ENCODE results near the gene MACROD2.

Gene MACROD2

DNA sequence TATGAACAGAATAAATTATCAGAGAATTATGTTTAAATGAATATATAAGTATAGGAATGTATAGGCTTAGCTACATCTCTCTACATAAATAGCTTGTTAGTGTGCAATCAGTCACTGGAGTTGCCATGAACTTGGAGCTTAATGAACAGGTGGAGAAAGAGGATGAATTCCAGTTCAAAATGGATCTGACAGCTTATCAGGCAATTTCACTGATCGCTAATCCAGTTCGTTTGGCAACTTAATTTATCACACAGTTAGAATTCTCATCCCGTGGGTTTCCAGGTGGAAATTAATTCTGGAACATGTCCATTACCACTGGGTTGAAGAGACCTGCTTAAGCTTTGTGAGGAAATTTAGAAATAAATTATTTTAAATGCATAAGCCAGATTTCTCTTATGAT is 118.1 kb downstream of the MACROD2 start:
- 97 to 100% methylated on average over 3 of the region's 3 CpGs for WGBS, 2 experiments
- H3K27me3 ChIP-seq (ENCODE audit: control insufficient read depth, insufficient read depth, low read length, poor library complexity, severe bottlenecking): no peaks in the 10 kb centered on the region
- H3K27ac ChIP-seq (ENCODE audit: insufficient read depth, low read depth, low read length, poor library complexity, severe bottlenecking): no peak overlapping the region
- H3K9me3 ChIP-seq (ENCODE audit: control insufficient read depth, low read length): peaks cover 2% of the 10 kb centered on the region
- H3K36me3 ChIP-seq (ENCODE audit: control insufficient read depth, insufficient read depth, low read length): no peaks in the 10 kb centered on the region
- no peak overlapping the region for H3K4me3 ChIP-seq (ENCODE audit: insufficient read depth, low read depth, low read length)
- H3K4me1 ChIP-seq (ENCODE audit: control insufficient read depth, insufficient read depth, low read length): no peaks in the 10 kb centered on the region

DNA sequence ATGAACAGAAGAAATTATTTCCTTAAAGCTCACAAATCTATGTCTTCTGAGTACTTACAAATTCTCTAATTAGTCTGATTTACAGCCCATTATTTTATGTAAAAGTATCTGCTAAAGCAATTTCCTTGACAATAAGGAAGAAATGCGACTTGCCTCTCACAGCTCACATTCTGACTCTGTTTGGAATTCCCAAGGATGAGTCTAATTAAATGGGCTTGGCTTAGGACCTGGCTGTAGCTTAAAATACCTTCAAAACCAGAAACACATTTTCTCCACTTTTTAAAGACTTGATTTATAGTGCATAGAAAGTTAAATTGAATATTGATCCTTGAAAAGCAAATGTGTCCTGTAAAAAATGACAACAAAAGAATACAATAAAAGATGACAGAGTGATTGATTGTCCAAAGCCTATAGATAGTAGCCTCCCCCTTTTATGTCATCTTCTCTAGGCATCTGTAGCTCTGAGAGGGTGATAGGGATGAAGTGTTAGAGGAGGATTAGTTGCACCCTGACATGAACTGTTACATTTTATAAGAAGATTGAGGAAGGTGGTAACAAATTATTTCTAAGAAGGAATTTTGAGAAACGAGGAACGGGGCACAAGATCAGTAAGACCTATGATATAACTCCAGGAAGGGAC is 118.9 kb downstream of the MACROD2 start:
- Histone ChIP-seq H3K4me3 (ENCODE audit: insufficient read depth, low read depth, low read length) (no peak overlapping the region), H3K9me3 (ENCODE audit: control insufficient read depth, low read length) (peaks cover 2% of the 10 kb centered on the region), H3K27me3 (ENCODE audit: control insufficient read depth, insufficient read depth, low read length, poor library complexity, severe bottlenecking) (no peaks in the 10 kb centered on the region), H3K27ac (ENCODE audit: insufficient read depth, low read depth, low read length, poor library complexity, severe bottlenecking) (no peak overlapping the region), H3K4me1 (ENCODE audit: control insufficient read depth, insufficient read depth, low read length) (no peaks in the 10 kb centered on the region), H3K36me3 (ENCODE audit: control insufficient read depth, insufficient read depth, low read length) (no peaks in the 10 kb centered on the region)
- WGBS, 2 experiments: 80 to 83% methylated on average over 3 of the region's 3 CpGs

GRCh38 chr20:14116037-14116436 is 120.7 kb downstream of the MACROD2 start:
- H3K27ac ChIP-seq (ENCODE audit: insufficient read depth, low read depth, low read length, poor library complexity, severe bottlenecking): no peak overlapping the region
- H3K4me3 ChIP-seq (ENCODE audit: insufficient read depth, low read depth, low read length): no peak overlapping the region
- WGBS, 2 experiments: 96 to 99% methylated on average over 5 to 6 of the region's 6 CpGs
- no peaks in the 10 kb centered on the region for H3K4me1 ChIP-seq (ENCODE audit: control insufficient read depth, insufficient read depth, low read length)
- no peaks in the 10 kb centered on the region for H3K36me3 ChIP-seq (ENCODE audit: control insufficient read depth, insufficient read depth, low read length)
- H3K27me3 ChIP-seq (ENCODE audit: control insufficient read depth, insufficient read depth, low read length, poor library complexity, severe bottlenecking): no peaks in the 10 kb centered on the region
- H3K9me3 ChIP-seq (ENCODE audit: control insufficient read depth, low read length): no peaks in the 10 kb centered on the region

DNA sequence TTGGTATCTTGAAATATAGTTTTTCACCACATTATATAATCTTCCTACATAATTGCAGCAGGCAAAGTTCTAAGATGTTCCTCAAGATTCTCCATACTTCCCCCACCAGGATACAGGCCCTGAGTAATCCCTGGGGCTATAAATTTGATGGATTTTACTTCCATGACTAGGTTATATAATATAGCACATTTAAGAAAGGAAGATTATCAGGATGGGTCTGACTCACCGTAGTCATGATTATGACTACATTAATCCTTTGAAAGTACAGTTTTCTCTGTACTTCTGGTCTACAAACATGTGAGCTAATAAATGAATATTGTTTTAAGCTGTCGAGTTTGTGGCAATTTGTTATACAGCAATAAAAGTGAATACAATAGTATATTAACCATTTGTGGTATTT is 122.5 kb downstream of the MACROD2 start:
- no peaks in the 10 kb centered on the region for H3K36me3 ChIP-seq (ENCODE audit: control insufficient read depth, insufficient read depth, low read length)
- no peaks in the 10 kb centered on the region for H3K4me1 ChIP-seq (ENCODE audit: control insufficient read depth, insufficient read depth, low read length)
- no peaks in the 10 kb centered on the region for H3K9me3 ChIP-seq (ENCODE audit: control insufficient read depth, low read length)
- H3K4me3 ChIP-seq (ENCODE audit: insufficient read depth, low read depth, low read length): no peak overlapping the region
- H3K27ac ChIP-seq (ENCODE audit: insufficient read depth, low read depth, low read length, poor library complexity, severe bottlenecking): no peak overlapping the region
- no peaks in the 10 kb centered on the region for H3K27me3 ChIP-seq (ENCODE audit: control insufficient read depth, insufficient read depth, low read length, poor library complexity, severe bottlenecking)
- 96 to 100% methylated on average over 1 to 2 of the region's 2 CpGs for WGBS, 2 experiments

- Histone ChIP-seq H3K27ac (ENCODE audit: insufficient read depth, low read depth, low read length, poor library complexity, severe bottlenecking) (no peak overlapping the region), H3K27me3 (ENCODE audit: control insufficient read depth, insufficient read depth, low read length, poor library complexity, severe bottlenecking) (no peaks in the 10 kb centered on the region), H3K4me3 (ENCODE audit: insufficient read depth, low read depth, low read length) (no peak overlapping the region), H3K36me3 (ENCODE audit: control insufficient read depth, insufficient read depth, low read length) (no peaks in the 10 kb centered on the region), H3K9me3 (ENCODE audit: control insufficient read depth, low read length) (no peaks in the 10 kb centered on the region), H3K4me1 (ENCODE audit: control insufficient read depth, insufficient read depth, low read length) (no peaks in the 10 kb centered on the region)
- 93 to 100% methylated on average over 1 to 2 of the region's 2 CpGs for WGBS, 2 experiments
These were observed 131.5 kb downstream of the MACROD2 start for GRCh38 chr20:14126856-14127255.

GRCh38 chr20:14127514-14128223 is 132.4 kb downstream of the MACROD2 start:
- Histone ChIP-seq H3K36me3 (ENCODE audit: control insufficient read depth, insufficient read depth, low read length) (no peaks in the 10 kb centered on the region), H3K9me3 (ENCODE audit: control insufficient read depth, low read length) (no peaks in the 10 kb centered on the region), H3K27me3 (ENCODE audit: control insufficient read depth, insufficient read depth, low read length, poor library complexity, severe bottlenecking) (no peaks in the 10 kb centered on the region), H3K4me3 (ENCODE audit: insufficient read depth, low read depth, low read length) (no peak overlapping the region), H3K4me1 (ENCODE audit: control insufficient read depth, insufficient read depth, low read length) (no peaks in the 10 kb centered on the region), H3K27ac (ENCODE audit: insufficient read depth, low read depth, low read length, poor library complexity, severe bottlenecking) (no peak overlapping the region)
- 92% methylated on average over 1 to 2 of the region's 2 CpGs for WGBS, 2 experiments

- H3K4me1 ChIP-seq (ENCODE audit: control insufficient read depth, insufficient read depth, low read length): no peaks in the 10 kb centered on the region
- H3K4me3 ChIP-seq (ENCODE audit: insufficient read depth, low read depth, low read length): no peak overlapping the region
- no peaks in the 10 kb centered on the region for H3K9me3 ChIP-seq (ENCODE audit: control insufficient read depth, low read length)
- WGBS, 2 experiments: 91 to 96% methylated on average over 3 of the region's 3 CpGs
- H3K27ac ChIP-seq (ENCODE audit: insufficient read depth, low read depth, low read length, poor library complexity, severe bottlenecking): no peak overlapping the region
- H3K27me3 ChIP-seq (ENCODE audit: control insufficient read depth, insufficient read depth, low read length, poor library complexity, severe bottlenecking): no peaks in the 10 kb centered on the region
- H3K36me3 ChIP-seq (ENCODE audit: control insufficient read depth, insufficient read depth, low read length): no peaks in the 10 kb centered on the region
These were observed 138.7 kb downstream of the MACROD2 start for GRCh38 chr20:14134004-14134403.

GRCh38 chr20:14142171-14142570 is 146.9 kb downstream of the MACROD2 start:
- 11 to 25% methylated on average over 3 to 5 of the region's 5 CpGs for WGBS, 2 experiments
- H3K27me3 ChIP-seq (ENCODE audit: control insufficient read depth, insufficient read depth, low read length, poor library complexity, severe bottlenecking): no peaks in the 10 kb centered on the region
- no peak overlapping the region for H3K4me3 ChIP-seq (ENCODE audit: insufficient read depth, low read depth, low read length)
- H3K27ac ChIP-seq (ENCODE audit: insufficient read depth, low read depth, low read length, poor library complexity, severe bottlenecking): no peak overlapping the region
- H3K4me1 ChIP-seq (ENCODE audit: control insufficient read depth, insufficient read depth, low read length): no peaks in the 10 kb centered on the region
- no peaks in the 10 kb centered on the region for H3K36me3 ChIP-seq (ENCODE audit: control insufficient read depth, insufficient read depth, low read length)
- H3K9me3 ChIP-seq (ENCODE audit: control insufficient read depth, low read length): no peaks in the 10 kb centered on the region

DNA sequence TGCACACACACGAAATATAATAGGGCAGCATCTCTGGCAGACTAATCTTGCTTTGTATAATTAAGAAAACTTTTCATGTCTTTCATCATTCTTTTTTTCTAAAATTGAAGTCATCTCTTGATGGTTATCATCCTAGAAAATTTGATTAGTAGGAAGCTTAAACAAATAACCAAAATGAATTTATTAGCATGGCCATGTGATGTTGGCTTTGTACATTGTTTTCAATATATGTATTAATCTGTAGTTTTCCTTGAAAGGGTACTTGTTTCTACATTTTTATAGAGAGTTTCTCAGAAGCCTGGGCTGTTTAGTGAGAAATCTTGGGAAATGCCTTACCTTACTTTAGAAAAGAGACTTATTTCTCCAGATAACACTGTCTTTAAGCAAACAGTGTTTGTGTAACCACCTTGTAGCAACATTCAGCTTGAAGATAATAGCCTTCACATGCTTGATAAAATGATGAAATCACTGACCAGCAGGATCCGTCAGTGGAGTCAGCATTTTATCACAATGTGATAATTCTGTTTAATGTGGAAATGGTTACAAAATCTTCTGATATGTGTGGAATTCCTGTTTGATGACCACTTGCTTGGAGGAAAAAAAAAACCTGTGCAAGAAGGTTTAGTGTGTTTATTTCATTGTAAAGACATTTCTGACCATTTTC is 147.8 kb downstream of the MACROD2 start:
- no peaks in the 10 kb centered on the region for H3K36me3 ChIP-seq (ENCODE audit: control insufficient read depth, insufficient read depth, low read length)
- no peak overlapping the region for H3K4me3 ChIP-seq (ENCODE audit: insufficient read depth, low read depth, low read length)
- no peaks in the 10 kb centered on the region for H3K27me3 ChIP-seq (ENCODE audit: control insufficient read depth, insufficient read depth, low read length, poor library complexity, severe bottlenecking)
- H3K9me3 ChIP-seq (ENCODE audit: control insufficient read depth, low read length): no peaks in the 10 kb centered on the region
- H3K4me1 ChIP-seq (ENCODE audit: control insufficient read depth, insufficient read depth, low read length): no peaks in the 10 kb centered on the region
- H3K27ac ChIP-seq (ENCODE audit: insufficient read depth, low read depth, low read length, poor library complexity, severe bottlenecking): no peak overlapping the region
- WGBS, 2 experiments: 92 to 95% methylated on average over 2 of the region's 2 CpGs

GRCh38 chr20:14148042-14148441 is 152.7 kb downstream of the MACROD2 start:
- H3K9me3 ChIP-seq (ENCODE audit: control insufficient read depth, low read length): no peaks in the 10 kb centered on the region
- WGBS, 2 experiments: 74 to 91% methylated on average over 1 of the region's 1 CpG
- H3K27me3 ChIP-seq (ENCODE audit: control insufficient read depth, insufficient read depth, low read length, poor library complexity, severe bottlenecking): no peaks in the 10 kb centered on the region
- no peak overlapping the region for H3K27ac ChIP-seq (ENCODE audit: insufficient read depth, low read depth, low read length, poor library complexity, severe bottlenecking)
- H3K4me1 ChIP-seq (ENCODE audit: control insufficient read depth, insufficient read depth, low read length): no peaks in the 10 kb centered on the region
- no peaks in the 10 kb centered on the region for H3K36me3 ChIP-seq (ENCODE audit: control insufficient read depth, insufficient read depth, low read length)
- no peak overlapping the region for H3K4me3 ChIP-seq (ENCODE audit: insufficient read depth, low read depth, low read length)
